Fibroblast of upper back skin (primary cell): ENCODE results near the gene GRK5.

Experiments used
- DNase-seq: peaks from one replicate; pipeline ENCODE4 v3.0.0-alpha.2; 2013

GRK5 gene

GRCh38 chr10:119495545-119495944 is 288.2 kb downstream of the GRK5 start:
- DNase-seq, result no peak

DNA sequence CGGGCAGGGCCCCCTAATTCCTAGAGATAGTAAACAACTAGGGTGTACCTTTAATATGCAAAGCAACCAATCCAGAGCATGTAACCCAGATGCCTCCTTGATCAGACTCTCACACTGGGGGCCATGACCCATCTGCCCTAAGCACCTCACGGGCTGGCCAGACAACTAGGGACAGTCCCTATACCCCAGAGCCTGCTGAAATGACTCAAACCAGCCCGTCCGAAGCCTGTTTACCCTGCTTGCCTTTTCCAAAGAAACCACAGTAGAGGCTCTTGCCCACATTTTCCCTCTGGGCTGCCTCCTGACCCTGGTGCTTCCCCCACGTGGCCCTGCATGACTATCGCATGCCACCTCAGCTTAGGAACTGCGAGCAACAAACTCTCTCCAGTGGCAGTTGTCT is 288.9 kb downstream of the GRK5 start:
- DNase-seq, result no peak

GRCh38 chr10:119497243-119497642 is 289.9 kb downstream of the GRK5 start:
- no peak for DNase-seq

GRCh38 chr10:119498889-119499676 is 291.7 kb downstream of the GRK5 start:
- DNase-seq, result peak; percentile 24

DNA sequence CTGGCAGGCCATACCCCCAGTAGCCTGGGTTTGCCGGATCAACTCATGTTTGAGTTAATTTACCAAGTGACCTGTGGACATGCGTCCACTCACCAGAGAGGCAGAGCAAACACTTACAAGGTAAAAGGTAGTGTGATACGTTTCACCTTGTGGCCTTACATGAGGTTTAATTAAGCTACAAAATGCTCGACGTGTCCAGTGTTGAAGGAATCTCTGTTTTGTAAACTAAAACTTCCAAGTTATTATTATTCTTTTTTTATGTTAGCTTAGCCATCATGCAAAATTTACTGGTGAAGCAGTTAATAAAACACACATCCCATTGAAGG is 292.3 kb downstream of the GRK5 start:
- no peak for DNase-seq

GRCh38 chr10:119500123-119500795 is 292.9 kb downstream of the GRK5 start:
- DNase-seq, result peak; percentile 53

DNA sequence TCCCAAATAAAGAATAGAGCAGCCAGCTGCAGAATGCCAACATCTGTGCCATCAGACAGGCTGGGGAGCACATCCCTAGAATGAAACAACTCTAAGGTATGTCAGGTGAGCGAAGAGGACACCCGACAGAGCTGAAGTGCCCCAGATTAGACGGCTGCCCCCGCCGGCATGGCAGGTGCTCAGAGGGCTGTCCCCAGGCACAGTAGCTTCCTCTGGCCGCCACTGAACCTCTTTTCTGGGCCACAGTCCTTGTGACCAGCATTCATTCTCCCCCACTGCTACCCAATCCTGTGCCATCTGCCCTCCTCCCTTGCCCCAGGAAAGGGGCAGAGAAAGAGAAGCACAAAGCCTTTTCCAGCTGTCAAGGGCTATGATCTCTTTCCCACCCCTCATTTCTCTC is 293.4 kb downstream of the GRK5 start:
- DNase-seq, result no peak

GRCh38 chr10:119501690-119502089 is 294.3 kb downstream of the GRK5 start:
- DNase-seq, result no peak

- no peak for DNase-seq
Measured at GRCh38 chr10:119502209-119502608, 294.8 kb downstream of the GRK5 start.

DNA sequence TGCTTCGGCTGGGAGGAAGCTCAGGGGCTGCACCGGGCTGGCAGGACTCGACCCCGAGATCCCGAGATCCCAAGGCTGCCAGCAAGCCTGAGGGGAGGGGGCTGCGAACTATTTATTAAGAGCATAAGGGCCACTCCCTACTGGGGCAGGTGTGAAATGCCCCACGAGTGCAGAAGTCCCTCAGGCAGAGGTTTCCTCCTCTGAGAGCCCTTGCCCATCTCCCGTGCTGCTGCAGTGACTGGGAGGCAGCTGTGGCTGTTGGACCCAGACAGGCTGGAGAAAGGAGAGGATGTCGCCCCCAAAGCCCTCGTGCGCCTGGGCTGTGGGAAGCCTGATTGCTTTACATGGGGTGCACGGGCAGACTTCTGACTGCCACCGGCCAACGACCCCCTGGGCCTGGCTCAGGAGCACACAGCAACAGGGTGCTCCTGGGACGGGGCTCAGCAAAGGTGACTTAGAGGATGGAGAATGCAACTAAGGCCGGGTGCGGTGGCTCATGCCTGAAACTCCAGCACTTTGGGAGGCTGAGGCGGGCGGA is 295.3 kb downstream of the GRK5 start:
- DNase-seq, result no peak

GRCh38 chr10:119503821-119504220 is 296.4 kb downstream of the GRK5 start:
- no peak for DNase-seq

GRCh38 chr10:119504651-119505050 is 297.3 kb downstream of the GRK5 start:
- DNase-seq, result no peak

GRCh38 chr10:119505131-119505551 is 297.8 kb downstream of the GRK5 start:
- peak; percentile 31 for DNase-seq
